HEK293 (cell line): ENCODE results near the gene NOS1AP.

Source experiments
- CTCF ChIA-PET: fragments of 350-600 bp; formaldehyde crosslinking; extraction: SDS; loops from one replicate; lab custom pipeline; 2021; ENCODE audit warnings: antibody characterized with exemption; lab: Yijun Ruan, JAX
- POLR2A ChIA-PET: fragments of 300-600 bp; formaldehyde crosslinking; extraction: SDS; loops from one replicate; lab custom pipeline; 2020; ENCODE audit warnings: antibody characterized with exemption, inconsistent platforms; lab: Yijun Ruan, JAX
- H3K27ac ChIP-seq: fragments of 200-500 bp; sonication (Bioruptor generic); 2 replicates; pipeline ENCODE4 v1.5.1; 2014; ENCODE audit warnings: low read depth, low read length, control low read depth, inconsistent platforms; ENCODE audit errors: extremely low read depth
- H3K36me3 ChIP-seq, 2 experiments: fragments of 200-500 bp in 1 of 2; sonication (Bioruptor generic) in 1 of 2; 1 replicate in 1 of 2; 2 replicates in 1 of 2; pipeline ENCODE4 v1.5.1; 2014 to 2017; ENCODE audit warnings: inconsistent platforms in 2 of 2, low read length in 2 of 2; ENCODE audit not compliant: control insufficient read depth in 2 of 2, insufficient read depth in 1 of 2
- H3K4me1 ChIP-seq: fragments of 200-500 bp; sonication (Bioruptor generic); 2 replicates; pipeline ENCODE4 v1.5.1; 2014; ENCODE audit warnings: mild to moderate bottlenecking, low read length, inconsistent platforms; ENCODE audit not compliant: control insufficient read depth, insufficient read depth
- H3K4me3 ChIP-seq: 2 replicates; pipeline ENCODE4 v1.5.1; 2011; ENCODE audit warnings: low read depth, mild to moderate bottlenecking, control low read depth, low read length, moderate library complexity
- H3K9me3 ChIP-seq: fragments of 200-500 bp; sonication (Bioruptor generic); 2 replicates; pipeline ENCODE4 v1.5.1; 2014; ENCODE audit warnings: low read depth, low read length, inconsistent platforms; ENCODE audit not compliant: control insufficient read depth, insufficient read depth
- AEBP2 ChIP-seq: fragments of 450-650 bp; formaldehyde crosslinking; IDR thresholded peaks from 2 replicates; pipeline ENCODE4 v1.5.1; 2016; ENCODE audit warnings: missing biosample characterization, missing genetic modification characterization, borderline replicate concordance
- BCL6B ChIP-seq: fragments of 450-650 bp; formaldehyde crosslinking; IDR thresholded peaks from 2 replicates; pipeline ENCODE4 v1.5.1; 2017; ENCODE audit warnings: missing biosample characterization, missing genetic modification characterization
- GLIS2 ChIP-seq: fragments of 450-650 bp; formaldehyde crosslinking; IDR thresholded peaks from 2 replicates; pipeline ENCODE4 v1.5.1; 2016; ENCODE audit warnings: missing biosample characterization, missing genetic modification characterization
- HOXD13 ChIP-seq: sonication (generic); formaldehyde crosslinking; IDR thresholded peaks from 2 replicates; pipeline ENCODE4 v1.8.0; 2022; ENCODE audit warnings: missing genetic modification reagents, borderline replicate concordance
- SALL2 ChIP-seq: fragments of 450-650 bp; formaldehyde crosslinking; IDR thresholded peaks from 2 replicates; pipeline ENCODE4 v1.5.0; 2017; ENCODE audit warnings: missing biosample characterization, mild to moderate bottlenecking, missing genetic modification characterization, borderline replicate concordance
- SP7 ChIP-seq: fragments of 450-650 bp; formaldehyde crosslinking; IDR thresholded peaks from 2 replicates; pipeline ENCODE4 v1.5.1; 2016; ENCODE audit warnings: missing biosample characterization, missing genetic modification characterization
- ZBTB17 ChIP-seq: fragments of 450-650 bp; formaldehyde crosslinking; IDR thresholded peaks from 2 replicates; pipeline ENCODE4 v1.5.1; 2016; ENCODE audit warnings: missing biosample characterization, missing genetic modification characterization
- ZEB2 ChIP-seq: fragments of 450-650 bp; formaldehyde crosslinking; IDR thresholded peaks from 2 replicates; pipeline ENCODE4 v1.5.1; 2016; ENCODE audit warnings: missing biosample characterization, missing genetic modification characterization
- ZFHX2 ChIP-seq: fragments of 450-650 bp; formaldehyde crosslinking; conservative IDR thresholded peaks from 2 replicates; pipeline ENCODE4 v1.5.1; 2016; ENCODE audit warnings: missing biosample characterization, missing genetic modification characterization
- ZNF133 ChIP-seq: fragments of 450-650 bp; formaldehyde crosslinking; IDR thresholded peaks from 2 replicates; pipeline ENCODE4 v1.5.1; 2016; ENCODE audit warnings: missing biosample characterization, missing genetic modification characterization
- ZNF157 ChIP-seq: fragments of 450-650 bp; formaldehyde crosslinking; IDR thresholded peaks from 2 replicates; pipeline ENCODE4 v1.5.1; 2016; ENCODE audit warnings: missing biosample characterization, missing genetic modification characterization
- ZNF169 ChIP-seq: fragments of 450-650 bp; formaldehyde crosslinking; IDR thresholded peaks from 2 replicates; pipeline ENCODE4 v1.5.1; 2016; ENCODE audit warnings: missing biosample characterization, missing genetic modification characterization
- ZNF184 ChIP-seq: fragments of 450-650 bp; IDR thresholded peaks from 2 replicates; pipeline ENCODE4 v1.5.1; 2018; ENCODE audit warnings: missing biosample characterization, mild to moderate bottlenecking, missing genetic modification characterization
- ZNF324 ChIP-seq: fragments of 450-650 bp; formaldehyde crosslinking; IDR thresholded peaks from 2 replicates; pipeline ENCODE4 v1.5.1; 2016; ENCODE audit warnings: missing biosample characterization, missing genetic modification characterization
- ZNF398 ChIP-seq: fragments of 450-650 bp; formaldehyde crosslinking; IDR thresholded peaks from 2 replicates; pipeline ENCODE4 v1.5.1; 2017; ENCODE audit warnings: missing biosample characterization, missing genetic modification characterization
- ZNF521 ChIP-seq: fragments of 450-650 bp; formaldehyde crosslinking; IDR thresholded peaks from 2 replicates; pipeline ENCODE4 v1.5.1; 2017; ENCODE audit warnings: missing biosample characterization, mild to moderate bottlenecking, missing genetic modification characterization
- ZNF548 ChIP-seq: fragments of 450-650 bp; formaldehyde crosslinking; IDR thresholded peaks from 2 replicates; pipeline ENCODE4 v1.5.1; 2016; ENCODE audit warnings: missing biosample characterization, missing genetic modification characterization
- ZNF580 ChIP-seq: fragments of 450-650 bp; formaldehyde crosslinking; IDR thresholded peaks from 2 replicates; pipeline ENCODE4 v1.5.1; 2016; ENCODE audit warnings: missing biosample characterization, missing genetic modification characterization
- ZNF629 ChIP-seq: fragments of 450-650 bp; formaldehyde crosslinking; IDR thresholded peaks from 2 replicates; pipeline ENCODE4 v1.5.1; 2017; ENCODE audit warnings: missing biosample characterization, missing genetic modification characterization
- ZNF701 ChIP-seq: fragments of 450-650 bp; formaldehyde crosslinking; IDR thresholded peaks from 2 replicates; pipeline ENCODE4 v1.5.1; 2016; ENCODE audit warnings: missing biosample characterization, missing genetic modification characterization
- ZNF707 ChIP-seq: fragments of 450-650 bp; formaldehyde crosslinking; IDR thresholded peaks from 2 replicates; pipeline ENCODE4 v1.5.1; 2016; ENCODE audit warnings: missing biosample characterization, missing genetic modification characterization
- ZNF776 ChIP-seq: fragments of 450-650 bp; formaldehyde crosslinking; IDR thresholded peaks from 2 replicates; pipeline ENCODE4 v1.5.0; 2017; ENCODE audit warnings: missing biosample characterization, missing genetic modification characterization, borderline replicate concordance
- ZNF792 ChIP-seq: fragments of 450-650 bp; formaldehyde crosslinking; IDR thresholded peaks from 2 replicates; pipeline ENCODE4 v1.5.1; 2016; ENCODE audit warnings: missing biosample characterization, missing genetic modification characterization
- TF ChIP-seq, protein P1 (sequence below): fragments of 450-650 bp; formaldehyde crosslinking; IDR thresholded peaks from 2 replicates; pipeline ENCODE4 v1.5.1; 2016; ENCODE audit warnings: missing biosample characterization, missing genetic modification characterization

Gene NOS1AP

GRCh38 chr1:162134646-162135045 is 65.2 kb downstream of the NOS1AP start:
- POLR2A ChIA-PET: no interaction called here
- H3K9me3 ChIP-seq: no peaks in the 10 kb centered on the region
- H3K36me3 ChIP-seq: no peaks in the 10 kb centered on the region
- CTCF ChIA-PET: no interaction called here
- TF ChIP-seq ZNF580 (tag by site-specific recombination) (no peak), ZNF169 (no peak), ZNF157 (no peak), ZNF707 (no peak), ZNF398 (tag by site-specific recombination) (no peak), BCL6B (tag by site-specific recombination) (no peak), ZNF184 (tag by site-specific recombination) (no peak), GLIS2 (no peak), HOXD13 (no peak), SP7 (no peak), ZNF521 (tag by site-specific recombination) (no peak)
- TF ChIP-seq, protein P1, sequence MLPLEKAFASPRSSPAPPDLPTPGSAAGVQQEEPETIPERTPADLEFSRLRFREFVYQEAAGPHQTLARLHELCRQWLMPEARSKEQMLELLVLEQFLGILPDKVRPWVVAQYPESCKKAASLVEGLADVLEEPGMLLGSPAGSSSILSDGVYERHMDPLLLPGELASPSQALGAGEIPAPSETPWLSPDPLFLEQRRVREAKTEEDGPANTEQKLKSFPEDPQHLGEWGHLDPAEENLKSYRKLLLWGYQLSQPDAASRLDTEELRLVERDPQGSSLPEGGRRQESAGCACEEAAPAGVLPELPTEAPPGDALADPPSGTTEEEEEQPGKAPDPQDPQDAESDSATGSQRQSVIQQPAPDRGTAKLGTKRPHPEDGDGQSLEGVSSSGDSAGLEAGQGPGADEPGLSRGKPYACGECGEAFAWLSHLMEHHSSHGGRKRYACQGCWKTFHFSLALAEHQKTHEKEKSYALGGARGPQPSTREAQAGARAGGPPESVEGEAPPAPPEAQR: no peak
- TF ChIP-seq, all 188 proteins: peak for 0
- Histone ChIP-seq H3K27ac (no peak overlapping the region), H3K4me3 (no peak overlapping the region), H3K4me1 (peaks cover 16% of the 10 kb centered on the region)

DNA sequence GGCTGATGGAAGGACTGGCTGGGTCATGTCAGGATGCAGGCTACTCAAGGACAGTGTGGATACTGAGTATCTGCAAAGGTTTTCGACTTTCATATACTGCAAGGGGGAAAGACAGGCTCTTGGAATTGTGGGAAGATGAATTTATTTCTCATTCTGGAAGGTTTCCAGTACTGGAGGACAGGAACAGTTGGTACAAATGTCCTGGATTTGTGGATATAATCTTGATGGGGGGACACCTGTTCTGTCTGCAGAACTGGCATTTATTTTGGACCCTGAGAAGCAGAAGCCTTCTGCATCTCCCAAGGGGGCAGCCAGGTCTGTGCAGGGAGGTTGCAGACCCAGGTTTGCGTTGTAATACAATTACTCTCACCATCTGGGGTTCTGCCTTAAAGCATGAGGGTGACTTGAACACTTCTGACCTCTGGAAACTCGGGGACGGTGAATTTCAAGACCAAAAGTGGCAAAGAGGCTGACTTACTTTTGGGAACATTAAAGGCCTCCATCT is 65.8 kb downstream of the NOS1AP start:
- no peak for TF ChIP-seq ZEB2 (tag by site-specific recombination)
- no peak for TF ChIP-seq ZFHX2 (tag by site-specific recombination)
- no peak for TF ChIP-seq ZNF701 (tag by site-specific recombination)
- TF ChIP-seq ZNF776 (tag by site-specific recombination): no peak
- TF ChIP-seq ZNF548 (tag by site-specific recombination): no peak
- no peak for TF ChIP-seq ZNF133 (tag by site-specific recombination)
- Histone ChIP-seq H3K4me1 (peaks cover 16% of the 10 kb centered on the region), H3K9me3 (no peaks in the 10 kb centered on the region), H3K27ac (no peak overlapping the region), H3K36me3 (no peaks in the 10 kb centered on the region), H3K4me3 (no peak overlapping the region)
- CTCF ChIA-PET: interaction anchor here (1.8 kb wide), 1 partner anchor 23 kb away, joined by 5 read pairs; no protein-coding TSS in a partner anchor
- POLR2A ChIA-PET: no interaction called here

DNA sequence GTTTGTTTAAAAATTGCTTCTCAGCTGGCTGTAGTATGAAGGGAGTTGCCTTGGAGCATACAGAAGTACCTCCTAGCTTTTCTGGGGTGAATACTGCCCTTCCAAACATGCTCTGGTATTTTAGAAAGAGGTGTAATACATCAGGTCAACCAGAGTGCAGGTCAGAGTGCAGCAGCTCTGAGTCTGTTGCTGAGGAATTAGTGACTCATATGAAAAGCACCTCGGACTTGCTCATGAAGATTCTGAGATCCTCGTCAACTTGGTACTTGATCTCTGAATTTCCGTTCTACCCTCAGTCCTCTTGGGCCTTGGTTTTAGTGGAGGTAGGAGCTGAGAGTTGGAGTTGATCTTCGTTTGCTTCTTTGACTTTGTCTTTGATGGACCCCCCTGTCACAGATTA is 67.3 kb downstream of the NOS1AP start:
- Histone ChIP-seq H3K4me1 (peaks cover 12% of the 10 kb centered on the region), H3K36me3 (no peaks in the 10 kb centered on the region), H3K27ac (no peak overlapping the region), H3K4me3 (no peak overlapping the region), H3K9me3 (no peaks in the 10 kb centered on the region)
- POLR2A ChIA-PET: interaction anchor here (0.6 to 1.3 kb wide), 3 partner anchors 8 to 132 kb away, joined by 3 to 5 read pairs (median 3); no protein-coding TSS in a partner anchor
- CTCF ChIA-PET: interaction anchor here (1.8 kb wide), 1 partner anchor 22 kb away, joined by 5 read pairs; no protein-coding TSS in a partner anchor
- TF ChIP-seq AEBP2 (tag by site-specific recombination): no peak
- no peak for TF ChIP-seq ZNF324
- TF ChIP-seq ZNF184 (tag by site-specific recombination): peak; percentile 54; the same call in 1 of the 2 replicates
- peak; percentile 30; the same call in 1 of the 2 replicates for TF ChIP-seq ZNF792 (tag by site-specific recombination)
- peak; percentile 43; the same call in 1 of the 2 replicates for TF ChIP-seq ZBTB17 (tag by site-specific recombination)
- no peak for TF ChIP-seq SALL2 (tag by site-specific recombination)
- TF ChIP-seq ZNF629 (tag by site-specific recombination): 0 out of 2 replicates have a peak, but pooled peaks have one; percentile 16
